Measurements from ENCODE around the gene NOL3.

The NOL3 gene

DNA sequence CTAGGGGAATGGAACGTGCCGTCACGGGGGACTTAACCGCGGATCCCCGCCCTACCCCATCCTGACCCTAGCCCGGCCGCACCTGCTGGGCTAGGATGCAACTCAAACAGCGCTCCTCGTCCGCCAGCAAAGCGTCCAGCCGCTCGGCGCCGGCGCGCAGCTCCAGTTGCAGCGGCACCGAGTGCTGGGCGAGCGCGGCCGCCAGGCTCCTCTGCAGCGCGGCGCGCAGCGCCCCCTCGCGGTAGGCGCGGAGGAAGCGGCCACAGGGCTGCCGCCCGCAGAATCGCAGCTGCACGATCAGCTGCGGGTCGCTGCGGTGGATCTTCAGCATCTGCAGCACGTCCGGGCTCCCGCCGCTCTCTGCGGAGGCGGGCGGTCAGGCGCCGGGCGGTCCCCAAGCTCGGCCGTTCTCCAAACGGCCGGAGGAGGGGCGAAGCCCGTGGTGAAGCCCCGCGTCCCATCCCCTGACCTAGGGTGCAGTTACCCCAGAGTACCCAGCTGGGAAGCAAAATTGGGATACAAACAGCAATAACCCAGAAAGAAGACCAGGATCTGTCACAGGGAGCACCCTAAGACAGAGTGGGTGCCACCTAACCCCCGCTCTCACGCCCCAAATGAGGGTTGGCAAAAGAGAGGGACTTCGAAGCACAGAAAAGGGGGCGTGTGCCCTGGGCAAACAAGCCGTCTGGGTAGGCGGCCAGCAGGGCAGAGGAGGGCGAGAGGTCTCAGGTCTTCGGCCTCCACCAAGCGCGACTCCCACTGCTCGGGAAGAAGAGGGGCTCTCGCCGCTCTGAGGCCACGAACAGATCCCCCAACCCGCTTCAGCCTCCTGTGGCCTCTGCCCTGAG lies 14.8 kb upstream of the NOL3 start:
- peak overlapping the region; percentile 20 for H3K4me3 ChIP-seq (ENCODE audit: low read length)
- TF ChIP-seq, protein P1, sequence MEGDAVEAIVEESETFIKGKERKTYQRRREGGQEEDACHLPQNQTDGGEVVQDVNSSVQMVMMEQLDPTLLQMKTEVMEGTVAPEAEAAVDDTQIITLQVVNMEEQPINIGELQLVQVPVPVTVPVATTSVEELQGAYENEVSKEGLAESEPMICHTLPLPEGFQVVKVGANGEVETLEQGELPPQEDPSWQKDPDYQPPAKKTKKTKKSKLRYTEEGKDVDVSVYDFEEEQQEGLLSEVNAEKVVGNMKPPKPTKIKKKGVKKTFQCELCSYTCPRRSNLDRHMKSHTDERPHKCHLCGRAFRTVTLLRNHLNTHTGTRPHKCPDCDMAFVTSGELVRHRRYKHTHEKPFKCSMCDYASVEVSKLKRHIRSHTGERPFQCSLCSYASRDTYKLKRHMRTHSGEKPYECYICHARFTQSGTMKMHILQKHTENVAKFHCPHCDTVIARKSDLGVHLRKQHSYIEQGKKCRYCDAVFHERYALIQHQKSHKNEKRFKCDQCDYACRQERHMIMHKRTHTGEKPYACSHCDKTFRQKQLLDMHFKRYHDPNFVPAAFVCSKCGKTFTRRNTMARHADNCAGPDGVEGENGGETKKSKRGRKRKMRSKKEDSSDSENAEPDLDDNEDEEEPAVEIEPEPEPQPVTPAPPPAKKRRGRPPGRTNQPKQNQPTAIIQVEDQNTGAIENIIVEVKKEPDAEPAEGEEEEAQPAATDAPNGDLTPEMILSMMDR (conservative IDR thresholded peaks at IDR 0.05; ENCODE audit: low read depth, low read length): peak; percentile 72
- no peak for DNase-seq (ENCODE audit: low read depth)

DNA sequence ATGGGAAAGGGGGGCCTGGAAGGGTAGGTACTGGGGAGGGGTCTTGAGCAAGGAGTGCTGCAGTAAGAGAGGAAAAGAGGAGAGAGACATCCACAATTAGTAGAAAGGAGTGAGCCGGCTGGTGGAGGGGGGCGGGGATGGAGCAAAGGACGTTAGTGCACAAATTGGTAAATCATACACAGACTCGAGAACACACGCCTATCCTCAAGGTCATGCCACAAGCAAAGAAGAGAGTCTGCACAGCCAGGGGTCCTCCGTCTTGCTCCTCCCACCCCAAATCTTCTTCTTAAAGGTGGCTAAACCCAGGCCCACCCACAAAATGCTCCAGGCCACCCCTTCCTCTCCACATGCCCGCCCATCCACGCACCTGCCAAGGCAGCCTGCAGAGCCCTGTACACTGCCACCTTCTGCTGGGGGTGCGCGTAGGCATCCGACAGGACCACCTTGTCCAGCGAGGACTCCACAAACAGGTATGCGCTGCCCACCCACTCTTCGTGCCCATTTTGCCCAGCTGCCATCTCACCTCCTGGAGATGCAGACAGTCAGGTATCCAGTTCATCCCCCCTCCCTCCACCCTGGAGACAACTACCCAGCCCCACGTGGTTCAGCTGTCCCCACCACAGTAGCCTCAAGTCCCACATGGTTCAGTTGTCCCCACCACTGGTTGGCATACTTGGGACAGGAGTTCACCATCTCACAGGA lies 14.0 kb upstream of the NOL3 start:
- H3K4me3 ChIP-seq (ENCODE audit: low read length): no peak overlapping the region
- DNase-seq (ENCODE audit: low read depth): no peak
- TF ChIP-seq, protein P1 (conservative IDR thresholded peaks at IDR 0.05; ENCODE audit: low read depth, low read length): no peak

DNA sequence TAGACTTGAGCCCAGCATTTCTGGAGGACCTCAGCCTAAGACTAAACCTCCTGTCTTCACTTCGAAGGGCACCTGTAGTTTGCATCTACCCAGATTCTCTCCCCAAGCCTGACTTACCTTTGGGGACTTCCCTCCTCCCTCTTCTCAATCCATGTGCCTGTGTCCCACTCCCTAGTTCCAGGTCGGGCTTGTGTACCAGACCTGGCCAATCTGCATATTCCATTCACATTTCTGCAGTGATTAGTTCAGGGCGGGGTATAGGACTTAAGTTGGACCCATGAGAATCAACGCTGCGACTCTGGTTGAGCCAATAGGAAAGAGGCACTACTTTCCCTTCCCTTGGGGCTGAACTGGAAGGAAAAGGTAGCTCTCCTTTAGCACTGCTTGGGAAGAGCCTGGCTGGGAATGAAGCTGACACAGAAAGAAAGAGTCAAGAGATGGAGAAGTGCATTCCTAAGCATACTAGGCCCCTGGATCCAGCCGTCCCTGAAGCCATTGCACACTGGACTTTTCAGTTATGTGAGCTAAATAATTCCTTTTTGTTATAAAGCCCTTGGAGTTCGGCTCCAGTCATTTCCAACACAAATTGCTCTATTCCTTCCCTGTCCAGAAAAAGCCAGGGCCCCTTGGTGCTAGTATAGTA lies 13.1 kb upstream of the NOL3 start:
- no peak overlapping the region for H3K4me3 ChIP-seq (ENCODE audit: low read length)
- TF ChIP-seq, protein P1 (conservative IDR thresholded peaks at IDR 0.05; ENCODE audit: low read depth, low read length): no peak
- no peak for DNase-seq (ENCODE audit: low read depth)

DNA sequence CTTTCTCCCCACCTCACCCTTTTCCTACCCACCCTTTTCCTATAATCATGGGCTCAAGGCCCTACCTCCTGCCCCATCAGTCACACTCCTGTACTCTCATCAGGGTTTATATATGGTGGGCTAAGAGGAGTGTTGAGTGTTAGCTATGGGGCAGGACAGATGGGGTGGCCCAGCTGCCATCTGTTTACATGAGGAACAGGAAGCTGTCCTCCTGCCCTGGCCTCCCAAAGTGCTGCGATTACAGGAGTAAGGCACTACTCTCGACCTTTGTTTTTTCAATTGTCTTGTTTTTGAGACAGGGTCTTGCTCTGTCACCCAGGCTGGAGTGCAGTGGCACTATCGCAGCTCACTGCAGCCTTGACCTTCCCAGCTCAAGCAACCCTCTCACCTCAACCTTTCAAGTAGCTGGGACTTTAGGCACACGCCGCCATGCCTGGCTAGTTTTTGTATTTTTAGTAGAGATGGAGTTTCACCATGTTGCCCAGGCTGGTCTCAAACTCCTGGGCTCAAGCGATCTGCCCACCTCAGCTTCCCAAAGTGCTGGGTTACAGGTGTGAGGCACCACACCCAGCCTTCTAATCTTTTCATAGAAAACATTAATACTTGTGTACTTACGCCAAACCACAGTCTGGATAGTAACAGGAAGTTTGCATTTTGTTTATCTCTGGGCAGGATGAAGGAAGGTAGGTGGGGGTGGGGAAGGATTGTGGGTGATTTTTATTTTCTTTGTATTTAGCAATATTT lies 12.3 kb upstream of the NOL3 start:
- H3K4me3 ChIP-seq (ENCODE audit: low read length): no peak overlapping the region
- DNase-seq (ENCODE audit: low read depth): no peak
- TF ChIP-seq, protein P1 (conservative IDR thresholded peaks at IDR 0.05; ENCODE audit: low read depth, low read length): no peak

DNA sequence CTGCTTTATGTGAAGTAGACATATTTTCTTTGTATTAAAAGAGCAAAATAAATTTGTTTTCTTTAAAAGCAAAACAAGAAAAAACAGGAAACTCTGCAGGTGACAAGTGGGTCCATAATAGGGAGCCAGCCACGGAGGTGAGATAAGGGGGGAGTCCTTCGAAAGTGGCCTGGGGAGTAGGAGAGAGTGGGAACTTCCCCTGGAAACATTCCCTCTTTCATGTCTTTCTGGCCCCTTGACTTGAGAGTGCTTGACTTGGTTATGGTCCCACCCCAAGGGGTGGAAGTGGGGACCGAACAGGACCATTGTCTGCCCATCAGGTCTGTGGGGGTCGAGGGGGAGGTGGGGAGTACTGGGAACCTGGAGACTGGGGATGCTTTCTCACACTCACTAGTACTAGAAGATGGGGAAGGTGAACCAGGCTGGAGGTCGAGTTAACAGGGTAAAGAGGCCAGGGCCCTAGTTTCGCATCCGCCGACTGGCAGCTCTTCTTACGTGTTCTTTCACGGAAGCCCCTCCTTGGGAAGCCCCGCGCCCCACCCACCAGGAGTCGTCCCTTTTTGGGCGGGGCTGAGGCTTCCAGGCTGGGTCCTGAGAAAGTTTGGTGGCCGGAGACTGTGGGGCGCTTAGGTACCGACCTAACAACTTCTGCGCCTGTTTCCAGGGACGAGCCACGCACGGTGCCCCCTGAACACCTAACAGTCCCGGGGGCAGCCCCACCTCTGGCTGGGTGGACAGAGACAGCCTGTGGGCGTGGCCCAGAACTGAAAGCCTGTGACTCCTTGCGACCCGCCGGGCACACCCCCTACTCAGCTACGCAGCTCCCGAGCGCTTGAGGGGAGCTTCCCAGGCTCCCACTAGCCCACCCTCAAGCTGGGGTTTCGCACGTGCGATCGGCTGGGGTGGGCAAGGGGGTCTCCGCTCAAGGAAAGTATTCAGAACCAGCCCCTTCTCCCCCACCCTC lies 11.4 kb upstream of the NOL3 start:
- TF ChIP-seq, protein P1 (conservative IDR thresholded peaks at IDR 0.05; ENCODE audit: low read depth, low read length): no peak
- peak overlapping the region; percentile 77 for H3K4me3 ChIP-seq (ENCODE audit: low read length)
- DNase-seq (ENCODE audit: low read depth): no peak

DNA sequence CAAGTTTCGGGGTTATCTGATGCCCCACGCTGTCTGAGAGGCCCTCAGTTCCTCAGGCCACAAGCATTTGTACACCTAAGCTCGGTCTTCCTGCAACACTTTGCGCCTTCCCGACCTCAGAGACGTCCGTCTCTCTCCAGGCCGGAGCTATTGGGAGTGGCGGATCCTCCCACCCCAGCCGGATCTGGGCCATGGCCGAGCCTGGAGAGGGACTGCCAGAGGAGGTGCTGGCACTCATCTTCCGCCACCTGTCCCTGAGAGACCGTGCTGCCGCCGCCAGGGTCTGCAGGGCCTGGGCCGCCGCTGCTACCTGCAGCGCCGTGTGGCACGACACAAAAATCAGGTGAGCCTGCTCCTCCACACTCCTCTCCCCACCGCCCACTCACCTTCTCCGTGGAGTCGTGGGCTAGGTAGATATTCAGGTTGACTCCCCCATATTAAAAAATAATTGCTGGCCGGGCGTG lies 8.7 kb upstream of the NOL3 start:
- TF ChIP-seq, protein P1 (conservative IDR thresholded peaks at IDR 0.05; ENCODE audit: low read depth, low read length): no peak
- DNase-seq (ENCODE audit: low read depth): no peak
- H3K4me3 ChIP-seq (ENCODE audit: low read length): no peak overlapping the region
